ENCODE results near the gene PDSS2. TPM values are rescaled to one million over a fixed set of nuclear protein-coding genes. Genes with fewer than 3 reads are reported as not detected.

PDSS2 gene
- polyA plus RNA-seq, 1 of the 3 experiments (the other 2 are of a cell fraction), result 5.6 TPM

GRCh38 chr6:107264357-107264840 lies 195.0 kb downstream of the PDSS2 start:
- H3K4me3 ChIP-seq (ENCODE audit: low read depth in 2 of 2, low read length in 1 of 2), result no peak overlapping the region
- H3K36me3 ChIP-seq (replicated peaks in 1 of 2; ENCODE audit: control insufficient read depth in 1 of 2, insufficient read depth in 2 of 2, low read length in 1 of 2), result no peaks in the 10 kb centered on the region
- no peak overlapping the region for H2AFZ ChIP-seq (ENCODE audit: low read depth)
- no peak overlapping the region for H3K9ac ChIP-seq
- no peaks in the 10 kb centered on the region for H4K20me1 ChIP-seq (ENCODE audit: insufficient read depth)
- H3K4me2 ChIP-seq, result no peak overlapping the region; the same call in 1 of the 2 replicates
- H3K9me2 ChIP-seq, result no peaks in the 10 kb centered on the region
- H3K9me3 ChIP-seq, result no peaks in the 10 kb centered on the region
- H3F3A ChIP-seq (replicated peaks; ENCODE audit: insufficient read depth), result peaks cover 7% of the 10 kb centered on the region
- peak overlapping the region in 1 of 2 experiments; percentile 21; a peak in 1 of 4 replicates for H3K27ac ChIP-seq (ENCODE audit: low read depth in 2 of 2, low read length in 1 of 2)
- peaks cover 9 to 15% of the 10 kb centered on the region in 2 experiments; a peak in 2 of 4 replicates for H3K4me1 ChIP-seq (ENCODE audit: control insufficient read depth in 1 of 2, insufficient read depth in 2 of 2, low read depth in 1 of 2, low read length in 1 of 2)
- no peaks in the 10 kb centered on the region for H3K79me2 ChIP-seq (ENCODE audit: insufficient read depth)
- ChIA-PET CTCF (interaction anchor here (0.6 kb wide), 1 partner anchor 639 kb away, joined by 3 read pairs; no protein-coding TSS in a partner anchor), POLR2A (interaction anchor here (1.5 kb wide), 1 partner anchor 195 kb away, joined by 3 read pairs; no protein-coding TSS in a partner anchor)
- 11% methylated on average over 3 of the region's 3 CpGs for WGBS (ENCODE audit: low lambda C conversion rate)
- H3K27me3 ChIP-seq (ENCODE audit: insufficient read depth), result no peaks in the 10 kb centered on the region
- DNase-seq, result peak; percentile 49
- no peak for TF ChIP-seq NRF1 (IDR thresholded peaks at IDR 0.05; ENCODE audit: low read depth, low read length)
- TF ChIP-seq, protein P1, sequence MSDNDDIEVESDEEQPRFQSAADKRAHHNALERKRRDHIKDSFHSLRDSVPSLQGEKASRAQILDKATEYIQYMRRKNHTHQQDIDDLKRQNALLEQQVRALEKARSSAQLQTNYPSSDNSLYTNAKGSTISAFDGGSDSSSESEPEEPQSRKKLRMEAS (IDR thresholded peaks at IDR 0.05; ENCODE audit: low read depth), result no peak
- no peak for TF ChIP-seq RAD21 (IDR thresholded peaks at IDR 0.05; ENCODE audit: low read length)
- no peak for TF ChIP-seq ZBTB33 (IDR thresholded peaks at IDR 0.05; ENCODE audit: borderline replicate concordance, low read depth)
- no peak for TF ChIP-seq MEF2A (IDR thresholded peaks at IDR 0.05; ENCODE audit: borderline replicate concordance, low read depth)
- peak in 1 of 2 experiments; percentile 58; a peak in 2 of 4 replicates for TF ChIP-seq EP300 (IDR thresholded peaks at IDR 0.05; ENCODE audit: borderline replicate concordance in 1 of 2, low read depth in 1 of 2, low read length in 1 of 2)
- TF ChIP-seq FOXJ3 (CRISPR knock-in tag; IDR thresholded peaks at IDR 0.05), result no peak
- no peak for TF ChIP-seq RFX5 (IDR thresholded peaks at IDR 0.05; ENCODE audit: low read length)
- no peak for TF ChIP-seq USF2 (IDR thresholded peaks at IDR 0.05; ENCODE audit: borderline replicate concordance, low read depth, low read length)
- no peak for TF ChIP-seq IRF3 (IDR thresholded peaks at IDR 0.05; ENCODE audit: low read depth, low read length)
- no peak for TF ChIP-seq EZH2phosphoT487 (IDR thresholded peaks at IDR 0.05; ENCODE audit: borderline replicate concordance, low read depth)
- no peak for TF ChIP-seq USF1 (IDR thresholded peaks at IDR 0.05; ENCODE audit: borderline replicate concordance, low read depth)
- TF ChIP-seq RXRA (IDR thresholded peaks at IDR 0.05; ENCODE audit: borderline replicate concordance, low read depth), result no peak
- TF ChIP-seq FOXM1 (IDR thresholded peaks at IDR 0.05; ENCODE audit: low read depth), result no peak
- no peak for TF ChIP-seq MXI1 (IDR thresholded peaks at IDR 0.05; ENCODE audit: low read depth, low read length)
- TF ChIP-seq GATA2 (CRISPR knock-in tag; IDR thresholded peaks at IDR 0.05), result no peak
- TF ChIP-seq SIN3A (IDR thresholded peaks at IDR 0.05; ENCODE audit: borderline replicate concordance, low read depth, low read length), result no peak
- peak; percentile 43; the same call in 1 of the 2 replicates for TF ChIP-seq FOSL2 (IDR thresholded peaks at IDR 0.05; ENCODE audit: borderline replicate concordance, low read depth)
- TF ChIP-seq NFIC (IDR thresholded peaks at IDR 0.05; ENCODE audit: borderline replicate concordance), result peak; percentile 13; the same call in 1 of the 2 replicates
- TF ChIP-seq TCF12 (IDR thresholded peaks at IDR 0.05), result peak; percentile 83
- TF ChIP-seq RCOR1 (IDR thresholded peaks at IDR 0.05; ENCODE audit: low read length), result peak; percentile 17; the same call in 1 of the 2 replicates
- TF ChIP-seq, protein P2, sequence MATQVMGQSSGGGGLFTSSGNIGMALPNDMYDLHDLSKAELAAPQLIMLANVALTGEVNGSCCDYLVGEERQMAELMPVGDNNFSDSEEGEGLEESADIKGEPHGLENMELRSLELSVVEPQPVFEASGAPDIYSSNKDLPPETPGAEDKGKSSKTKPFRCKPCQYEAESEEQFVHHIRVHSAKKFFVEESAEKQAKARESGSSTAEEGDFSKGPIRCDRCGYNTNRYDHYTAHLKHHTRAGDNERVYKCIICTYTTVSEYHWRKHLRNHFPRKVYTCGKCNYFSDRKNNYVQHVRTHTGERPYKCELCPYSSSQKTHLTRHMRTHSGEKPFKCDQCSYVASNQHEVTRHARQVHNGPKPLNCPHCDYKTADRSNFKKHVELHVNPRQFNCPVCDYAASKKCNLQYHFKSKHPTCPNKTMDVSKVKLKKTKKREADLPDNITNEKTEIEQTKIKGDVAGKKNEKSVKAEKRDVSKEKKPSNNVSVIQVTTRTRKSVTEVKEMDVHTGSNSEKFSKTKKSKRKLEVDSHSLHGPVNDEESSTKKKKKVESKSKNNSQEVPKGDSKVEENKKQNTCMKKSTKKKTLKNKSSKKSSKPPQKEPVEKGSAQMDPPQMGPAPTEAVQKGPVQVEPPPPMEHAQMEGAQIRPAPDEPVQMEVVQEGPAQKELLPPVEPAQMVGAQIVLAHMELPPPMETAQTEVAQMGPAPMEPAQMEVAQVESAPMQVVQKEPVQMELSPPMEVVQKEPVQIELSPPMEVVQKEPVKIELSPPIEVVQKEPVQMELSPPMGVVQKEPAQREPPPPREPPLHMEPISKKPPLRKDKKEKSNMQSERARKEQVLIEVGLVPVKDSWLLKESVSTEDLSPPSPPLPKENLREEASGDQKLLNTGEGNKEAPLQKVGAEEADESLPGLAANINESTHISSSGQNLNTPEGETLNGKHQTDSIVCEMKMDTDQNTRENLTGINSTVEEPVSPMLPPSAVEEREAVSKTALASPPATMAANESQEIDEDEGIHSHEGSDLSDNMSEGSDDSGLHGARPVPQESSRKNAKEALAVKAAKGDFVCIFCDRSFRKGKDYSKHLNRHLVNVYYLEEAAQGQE (IDR thresholded peaks at IDR 0.05; ENCODE audit: low read depth, low read length), result no peak
- no peak for TF ChIP-seq GABPA (IDR thresholded peaks at IDR 0.05; ENCODE audit: low read depth)
